ENCODE data around the gene SERPING1.

- TF ChIP-seq CTCF (IDR thresholded peaks at IDR 0.05; ENCODE audit: insufficient read depth, low read depth, low read length) (no peak), EZH2 (IDR thresholded peaks at IDR 0.05; ENCODE audit: insufficient read depth, low read length) (no peak)
Measured at GRCh38 chr11:57656885-57657193, 59.4 kb downstream of the SERPING1 start.
